ENCODE results near the gene MFAP3L.

- no peak for TF ChIP-seq CTCF (IDR thresholded peaks at IDR 0.05)
- no peak for TF ChIP-seq POLR2A (IDR thresholded peaks at IDR 0.05)
Measured at GRCh38 chr4:169996379-169997240, 29.6 kb downstream of the MFAP3L start.
